ENCODE data around the gene EPHB1.

DNA sequence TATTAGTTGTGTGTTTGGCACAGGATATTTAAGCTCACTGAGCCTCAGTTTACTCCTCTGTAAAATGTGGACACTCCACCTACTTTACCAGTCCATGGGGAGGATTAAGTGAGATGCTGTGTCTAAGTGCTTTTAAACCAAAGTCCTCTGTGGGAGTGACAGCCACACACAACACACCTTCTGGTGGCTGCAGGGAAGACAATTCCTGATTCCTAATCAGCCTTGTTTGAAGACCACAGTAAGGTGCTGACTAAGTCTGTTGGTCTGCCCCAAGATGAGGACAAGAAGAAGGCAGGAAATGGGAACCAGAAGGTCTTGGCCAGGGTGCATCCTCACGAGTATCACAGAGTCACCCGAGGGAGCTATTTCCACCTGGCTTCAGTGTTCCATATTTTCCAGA, 52.3 kb downstream of the EPHB1 start:
- TF ChIP-seq, protein P1, sequence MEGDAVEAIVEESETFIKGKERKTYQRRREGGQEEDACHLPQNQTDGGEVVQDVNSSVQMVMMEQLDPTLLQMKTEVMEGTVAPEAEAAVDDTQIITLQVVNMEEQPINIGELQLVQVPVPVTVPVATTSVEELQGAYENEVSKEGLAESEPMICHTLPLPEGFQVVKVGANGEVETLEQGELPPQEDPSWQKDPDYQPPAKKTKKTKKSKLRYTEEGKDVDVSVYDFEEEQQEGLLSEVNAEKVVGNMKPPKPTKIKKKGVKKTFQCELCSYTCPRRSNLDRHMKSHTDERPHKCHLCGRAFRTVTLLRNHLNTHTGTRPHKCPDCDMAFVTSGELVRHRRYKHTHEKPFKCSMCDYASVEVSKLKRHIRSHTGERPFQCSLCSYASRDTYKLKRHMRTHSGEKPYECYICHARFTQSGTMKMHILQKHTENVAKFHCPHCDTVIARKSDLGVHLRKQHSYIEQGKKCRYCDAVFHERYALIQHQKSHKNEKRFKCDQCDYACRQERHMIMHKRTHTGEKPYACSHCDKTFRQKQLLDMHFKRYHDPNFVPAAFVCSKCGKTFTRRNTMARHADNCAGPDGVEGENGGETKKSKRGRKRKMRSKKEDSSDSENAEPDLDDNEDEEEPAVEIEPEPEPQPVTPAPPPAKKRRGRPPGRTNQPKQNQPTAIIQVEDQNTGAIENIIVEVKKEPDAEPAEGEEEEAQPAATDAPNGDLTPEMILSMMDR (IDR thresholded peaks at IDR 0.05), result no peak
- TF ChIP-seq POLR2AphosphoS5 (IDR thresholded peaks at IDR 0.05) (no peak), POLR2A (IDR thresholded peaks at IDR 0.05) (no peak)

Data from transverse colon (tissue), 4 donors.